Thyroid gland (tissue), 4 donors: ENCODE measurements around the gene PEX11G.

Experiments used
- CTCF ChIP-seq, 6 experiments: fragments of 200-600 bp in 3 of 6; fragments of 450-650 bp in 3 of 6; sonication (generic) in 3 of 6; IDR thresholded peaks; one replicate each; pipeline ENCODE4 v1.5.1; 2016 to 2019; ENCODE audit warnings: antibody characterized with exemption in 6 of 6, mild to moderate bottlenecking in 2 of 6, inconsistent platforms in 1 of 6, moderate library complexity in 1 of 6
- POLR2A ChIP-seq, 2 donors: fragments of 450-650 bp; IDR thresholded peaks; one replicate each; pipeline ENCODE4 v1.6.1; 2017; ENCODE audit warnings: antibody characterized with exemption in 2 of 2, mild to moderate bottlenecking in 2 of 2, moderate library complexity in 1 of 2

DNA sequence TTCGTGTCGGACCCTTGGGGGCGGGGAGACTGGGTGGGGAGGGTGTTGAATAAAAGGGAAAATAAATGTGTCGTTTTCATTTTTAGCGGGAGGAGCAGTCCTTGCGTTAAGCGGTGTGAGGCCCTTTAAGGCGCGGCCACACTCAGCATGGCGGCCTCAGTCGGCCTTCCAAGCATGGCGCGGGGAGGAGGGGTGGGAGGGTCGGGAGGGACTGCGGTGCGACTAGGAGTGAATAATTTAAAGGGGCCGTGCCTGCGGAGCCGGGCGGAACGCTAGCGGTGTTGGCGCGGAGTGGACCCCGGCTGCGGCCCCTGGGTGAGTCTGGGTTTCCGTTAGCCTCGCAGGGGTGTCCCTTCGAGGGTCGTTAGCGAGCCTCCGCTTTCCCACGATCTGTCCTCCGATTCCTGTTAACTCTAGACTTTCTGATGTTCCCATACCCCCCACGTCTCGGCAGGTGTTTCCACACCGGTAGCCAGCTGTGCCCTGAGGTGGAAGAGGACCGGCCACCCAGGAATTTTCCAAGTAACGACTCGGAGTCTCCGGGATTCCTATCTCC is 45.2 kb upstream of the PEX11G start:
- TF ChIP-seq CTCF (IDR thresholded peaks at IDR 0.05) (no peak), POLR2A (IDR thresholded peaks at IDR 0.05) (peak in 1 of 2 donors; percentile 48)
